HCT116 (cell line): Measurements from ENCODE around the gene POC1B. TPM values are rescaled to one million over a fixed set of nuclear protein-coding genes. Genes with fewer than 3 reads are reported as not detected.

Experiments used
- total RNA-seq: library from RNA; stranded (reverse); gene quantifications from one replicate; pipeline ENCODE4 v1.2.1, GENCODE V29; 2021; ENCODE audit not compliant: unreplicated experiment

The POC1B gene
- total RNA-seq, 1 experiment from 2014 or later = 14.3 TPM

Other genes starting within 250 kb of the POC1B start
- gene DUSP6, start 173.5 kb downstream of the POC1B start, total RNA-seq = 219 TPM
- 2.8 TPM for gene GALNT4, start 1.3 kb downstream of the POC1B start, total RNA-seq
- gene ATP2B1, start 182.8 kb upstream of the POC1B start, total RNA-seq = 62.4 TPM